T-helper 9 cell (primary cell): ENCODE data around the gene EVI2B.
"Not testable (repeated sequence)": the region's sequence is repeated elsewhere in the genome, so short reads cannot be mapped to it uniquely, and the experiment has no call there.

Source experiments
- DNase-seq: peaks from one replicate; pipeline ENCODE4 v3.0.0-alpha.2; 2020
- total RNA-seq, 2 donors: gene quantifications; one replicate each; lab custom pipeline; 2026; lab: John Stamatoyannopoulos, UW

EVI2B gene
- 35.2 to 53.7 reads per million in 2 donors for total RNA-seq

GRCh38 chr17:31313982-31314781, at the start of gene EVI2B:
Gene EVI2B (minus strand): TSS chr17:31314054. CDS start chr17:31305609, 8,445 bp downstream.
- no peak for DNase-seq

- DNase-seq, result no peak
These were observed 44.1 kb upstream of the EVI2B start for GRCh38 chr17:31357839-31358394.

GRCh38 chr17:31357091-31357490, 43.2 kb upstream of the EVI2B start:
- no peak for DNase-seq

GRCh38 chr17:31355935-31356334, 42.1 kb upstream of the EVI2B start:
- no peak for DNase-seq

- no peak for DNase-seq
These were observed 35.6 kb upstream of the EVI2B start for GRCh38 chr17:31349454-31349853.

- DNase-seq, result not testable (repeated sequence)
These were observed 31.4 kb upstream of the EVI2B start for GRCh38 chr17:31345191-31345747.

- no peak for DNase-seq
These were observed 26.2 kb upstream of the EVI2B start for GRCh38 chr17:31339906-31340661.

GRCh38 chr17:31329221-31329620, 15.4 kb upstream of the EVI2B start:
- DNase-seq, result no peak

GRCh38 chr17:31328160-31328535, 14.3 kb upstream of the EVI2B start:
- DNase-seq, result no peak

- DNase-seq, result no peak
These were observed 13.8 kb upstream of the EVI2B start for GRCh38 chr17:31327534-31328159.

GRCh38 chr17:31323551-31323950, 9.7 kb upstream of the EVI2B start:
- DNase-seq, result no peak

GRCh38 chr17:31321966-31322365, 8.1 kb upstream of the EVI2B start:
- DNase-seq, result no peak

- DNase-seq, result peak; percentile 57
These were observed 7.6 kb upstream of the EVI2B start, which contains the start of gene EVI2A for GRCh38 chr17:31321481-31321880. Gene EVI2A (minus strand): TSS chr17:31321622. CDS start chr17:31319013, 2,609 bp downstream.

GRCh38 chr17:31320791-31321190, 6.9 kb upstream of the EVI2B start:
- DNase-seq, result no peak

- DNase-seq, result no peak
These were observed 6.4 kb upstream of the EVI2B start for GRCh38 chr17:31320241-31320640.

GRCh38 chr17:31318851-31319661, 5.2 kb upstream of the EVI2B start:
- no peak for DNase-seq

- DNase-seq, result peak; percentile 32
These were observed 4.5 kb upstream of the EVI2B start for GRCh38 chr17:31318298-31318801.

GRCh38 chr17:31314782-31315100, 887 bp upstream of the EVI2B start:
- DNase-seq, result no peak

GRCh38 chr17:31312223-31312622, 1.6 kb downstream of the EVI2B start:
- DNase-seq, result peak; percentile 10

GRCh38 chr17:31311526-31311925, 2.3 kb downstream of the EVI2B start:
- DNase-seq, result no peak

GRCh38 chr17:31310886-31311285, 3.0 kb downstream of the EVI2B start:
- DNase-seq, result no peak

- peak; percentile 47 for DNase-seq
These were observed 3.6 kb downstream of the EVI2B start for GRCh38 chr17:31310260-31310659.
